Liver (tissue), 9 donors: ENCODE results near the gene DKC1. TPM values are rescaled to one million over a fixed set of nuclear protein-coding genes. Genes with fewer than 3 reads are reported as not detected.

ENCODE experiments used
- DNase-seq: peaks from one replicate; pipeline ENCODE4 v3.0.0-alpha.2; 2017; ENCODE audit warnings: low spot score
- H3K27ac ChIP-seq, 2 donors: one replicate each; pipeline ENCODE4 v1.7.0; 2013; ENCODE audit warnings: inconsistent platforms in 2 of 2, low read length in 2 of 2, control low read depth in 1 of 2, low read depth in 1 of 2, mild to moderate bottlenecking in 1 of 2
- H3K27me3 ChIP-seq, 4 donors: one replicate each; pipeline versions ENCODE4 v1.6.1 to v1.7.0; 2013; ENCODE audit warnings: low read length in 3 of 4, inconsistent platforms in 1 of 4, mild to moderate bottlenecking in 1 of 4, moderate library complexity in 1 of 4; ENCODE audit not compliant: control insufficient read depth in 4 of 4, insufficient read depth in 4 of 4
- H3K36me3 ChIP-seq, 4 donors: one replicate each; pipeline versions ENCODE4 v1.6.1 to v1.7.0; 2013; ENCODE audit warnings: low read length in 3 of 4, mild to moderate bottlenecking in 3 of 4, low read depth in 1 of 4, moderate library complexity in 1 of 4; ENCODE audit not compliant: control insufficient read depth in 4 of 4, insufficient read depth in 3 of 4
- H3K4me1 ChIP-seq, 4 donors: one replicate each; pipeline versions ENCODE4 v1.6.1 to v1.7.0; 2013; ENCODE audit warnings: low read length in 3 of 4, mild to moderate bottlenecking in 3 of 4, moderate library complexity in 1 of 4; ENCODE audit not compliant: control insufficient read depth in 4 of 4, insufficient read depth in 4 of 4
- H3K4me3 ChIP-seq, 3 donors: one replicate each; pipeline versions ENCODE4 v1.6.1 to v1.7.0; 2013; ENCODE audit warnings: low read length in 3 of 3, control low read depth in 1 of 3, low read depth in 1 of 3, mild to moderate bottlenecking in 1 of 3
- H3K9ac ChIP-seq, 2 donors: one replicate each; pipeline ENCODE4 v1.7.0; 2013; ENCODE audit warnings: low read length in 2 of 2, mild to moderate bottlenecking in 2 of 2, moderate library complexity in 2 of 2, control low read depth in 1 of 2, low read depth in 1 of 2
- H3K9me3 ChIP-seq, 4 donors: one replicate each; pipeline versions ENCODE4 v1.6.1 to v1.7.0; 2013; ENCODE audit warnings: low read length in 3 of 4; ENCODE audit not compliant: control insufficient read depth in 4 of 4
- CTCF ChIP-seq: fragments of 150-350 bp; IDR thresholded peaks from 2 replicates; pipeline ENCODE4 v1.5.1; 2017; ENCODE audit warnings: improper control_type of control experiment, low read depth, low read length; ENCODE audit not compliant: missing input control
- EGR1 ChIP-seq, 2 donors: IDR thresholded peaks; 2 replicates each; pipeline ENCODE4 v1.6.1; 2016 to 2018; ENCODE audit warnings: antibody characterized with exemption in 2 of 2, low read depth in 2 of 2
- FOXA2 ChIP-seq: IDR thresholded peaks from 2 replicates; pipeline ENCODE4 v1.6.1; 2016; ENCODE audit warnings: antibody characterized with exemption
- GABPA ChIP-seq, 2 donors: IDR thresholded peaks in 1 of 2; conservative IDR thresholded peaks in 1 of 2; 2 replicates each; pipeline ENCODE4 v1.6.1; 2016; ENCODE audit warnings: antibody characterized with exemption in 2 of 2, mild to moderate bottlenecking in 1 of 2, moderate library complexity in 1 of 2
- HNF4A ChIP-seq, 2 donors: conservative IDR thresholded peaks; 2 replicates each; pipeline ENCODE4 v1.6.1; 2016; ENCODE audit warnings: antibody characterized with exemption in 2 of 2, mild to moderate bottlenecking in 2 of 2
- HNF4G ChIP-seq: IDR thresholded peaks from 2 replicates; pipeline ENCODE4 v1.6.1; 2016; ENCODE audit warnings: antibody characterized with exemption
- JUND ChIP-seq, 2 donors: IDR thresholded peaks; 2 replicates each; pipeline ENCODE4 v1.6.1; 2016; ENCODE audit warnings: antibody characterized with exemption in 2 of 2
- NR2F2 ChIP-seq: IDR thresholded peaks from 2 replicates; pipeline ENCODE4 v1.6.1; 2016; ENCODE audit warnings: antibody characterized with exemption
- RAD21 ChIP-seq, 2 donors: IDR thresholded peaks; 2 replicates each; pipeline ENCODE4 v1.6.1; 2016; ENCODE audit warnings: antibody characterized with exemption in 2 of 2, mild to moderate bottlenecking in 2 of 2
- REST ChIP-seq: IDR thresholded peaks from 2 replicates; pipeline ENCODE4 v1.6.1; 2016; ENCODE audit warnings: antibody characterized with exemption, mild to moderate bottlenecking
- TAF1 ChIP-seq: conservative IDR thresholded peaks from 2 replicates; pipeline ENCODE4 v1.6.1; 2016; ENCODE audit warnings: antibody characterized with exemption, mild to moderate bottlenecking
- YY1 ChIP-seq: IDR thresholded peaks from 2 replicates; pipeline ENCODE4 v1.6.1; 2016; ENCODE audit warnings: antibody characterized with exemption, mild to moderate bottlenecking
- WGBS: extraction: QIAGEN DNeasy Blood & Tissue Kit; methylation state at CpG from one replicate; pipeline ENCODE4 v1.1.7; 2013; 5-methylcytosine and 5-hydroxymethylcytosine counted together
- polyA plus RNA-seq, 2 donors: library from polyadenylated mRNA; stranded (reverse) in 1 of 2; unstranded in 1 of 2; fragments of 200-250 nt in 1 of 2; fragments of >200 nt in 1 of 2; fragmentation: Nextera tagmentation in 1 of 2; extraction: Ambion mirVana in 1 of 2; gene quantifications; one replicate each; pipeline versions ENCODE4 v1.2.1 to v1.2.3, GENCODE V29; 2013 to 2015
- total RNA-seq, 2 donors: library from RNA; depleted of rRNA; stranded (reverse); fragments of >200 nt; gene quantifications; one replicate each; pipeline ENCODE4 v1.2.3, GENCODE V29; 2014
- TF ChIP-seq, protein P1 (sequence below): IDR thresholded peaks from 2 replicates; pipeline ENCODE4 v1.6.1; 2016; ENCODE audit warnings: antibody characterized with exemption
- TF ChIP-seq, protein P2 (sequence below): IDR thresholded peaks from 2 replicates; pipeline ENCODE4 v1.6.1; 2016; ENCODE audit warnings: antibody characterized with exemption
- TF ChIP-seq, protein P3 (sequence below): IDR thresholded peaks from 2 replicates; pipeline ENCODE4 v1.6.1; 2016; ENCODE audit warnings: antibody characterized with exemption
- donor health status: healthy.
- donor health status: healthy.
- donor health status: healthy.
- donor health status: healthy.
- donor health status: healthy.

The DKC1 gene
- total and polyA plus RNA-seq, 4 donors: 14.0 to 21.9 (median 16.5) TPM

DNA sequence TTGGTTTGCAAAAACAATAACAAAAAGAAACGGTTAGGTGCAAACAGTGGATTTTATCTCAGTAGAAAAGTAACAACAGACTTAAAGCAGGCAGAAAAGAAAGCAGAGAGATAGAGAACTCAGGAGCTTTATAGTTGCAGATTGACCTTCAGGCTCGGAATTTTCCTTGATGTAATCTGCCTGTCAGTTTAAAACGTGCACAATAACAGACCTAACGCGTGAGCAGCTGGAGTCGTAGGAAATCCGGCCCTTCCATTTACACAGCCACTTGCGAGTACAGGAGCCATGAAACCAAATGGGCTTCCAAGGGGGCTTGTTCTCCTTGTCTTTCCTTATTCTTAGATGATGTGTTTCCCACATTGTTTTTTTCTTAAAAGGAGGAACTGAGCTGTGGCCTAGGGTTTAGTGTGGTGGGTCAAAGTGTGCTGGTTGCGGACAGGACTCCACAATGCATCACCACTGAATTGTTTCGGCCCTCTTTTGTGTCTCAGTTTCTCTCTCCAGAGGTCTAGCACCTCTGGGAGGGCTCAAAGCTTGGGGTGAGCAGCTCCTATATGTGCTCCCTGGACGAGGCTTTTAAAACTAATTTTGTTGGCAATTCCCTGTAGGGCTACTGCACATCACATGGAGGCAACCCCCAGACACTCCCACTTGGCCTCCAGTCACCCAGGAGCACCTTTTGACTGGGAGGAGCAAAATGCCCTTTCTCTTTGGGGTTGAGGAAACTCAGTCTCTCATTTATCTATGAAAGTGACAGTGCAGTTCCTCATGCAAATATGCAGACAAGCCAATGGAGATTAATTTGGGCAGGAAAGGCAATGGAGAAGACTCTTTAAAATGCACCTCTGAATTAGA, 56.5 kb downstream of the DKC1 start (continued):
- TF ChIP-seq EGR1 (IDR thresholded peaks at IDR 0.05; ENCODE audit: low read depth in 2 of 2) (no peak), REST (no peak), FOXA2 (no peak)

DNA sequence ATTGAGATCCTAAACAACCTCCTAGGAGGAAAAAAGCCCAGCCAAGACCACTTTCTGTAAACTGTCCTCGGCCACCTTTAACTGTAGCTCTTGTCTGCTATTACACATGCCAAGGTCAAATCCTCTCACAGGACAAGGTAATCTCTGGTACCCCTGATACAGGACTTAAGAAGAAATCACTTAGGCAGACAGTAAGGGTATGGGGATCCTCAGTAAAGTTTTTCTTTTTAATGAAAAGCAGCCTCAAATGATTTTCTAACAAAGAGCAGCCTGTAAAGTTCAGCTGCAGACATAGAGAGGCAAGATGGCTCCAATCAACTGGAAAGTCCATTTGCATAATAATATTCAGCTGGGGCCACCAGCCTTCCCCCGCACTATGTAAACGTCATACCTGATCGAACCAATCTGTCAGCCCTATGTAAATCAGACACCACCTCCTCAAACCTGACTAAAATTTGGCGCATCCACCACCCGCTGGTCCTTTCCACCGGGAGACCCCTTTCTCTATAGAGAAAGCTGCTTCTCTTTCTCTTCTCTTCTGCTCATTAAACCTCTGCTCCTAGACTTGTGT, 57.2 kb downstream of the DKC1 start:
- no peaks in the 10 kb centered on the region for H3K36me3 ChIP-seq
- no peaks in the 10 kb centered on the region for H3K9me3 ChIP-seq
- 94% methylated on average over 7 of the region's 7 CpGs for WGBS
- H3K9ac ChIP-seq: no peak overlapping the region
- no peaks in the 10 kb centered on the region for H3K4me1 ChIP-seq
- H3K4me3 ChIP-seq: no peak overlapping the region
- no peaks in the 10 kb centered on the region for H3K27me3 ChIP-seq
- no peak for DNase-seq
- H3K27ac ChIP-seq: no peak overlapping the region
- no peak for TF ChIP-seq EGR1 (IDR thresholded peaks at IDR 0.05; ENCODE audit: low read depth in 2 of 2)
- TF ChIP-seq GABPA (IDR thresholded peaks at IDR 0.05 in 1 of 2, conservative IDR thresholded peaks at IDR 0.05 in 1 of 2): no peak
- TF ChIP-seq, protein P1, sequence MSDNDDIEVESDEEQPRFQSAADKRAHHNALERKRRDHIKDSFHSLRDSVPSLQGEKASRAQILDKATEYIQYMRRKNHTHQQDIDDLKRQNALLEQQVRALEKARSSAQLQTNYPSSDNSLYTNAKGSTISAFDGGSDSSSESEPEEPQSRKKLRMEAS: no peak
- no peak for TF ChIP-seq HNF4A (conservative IDR thresholded peaks at IDR 0.05)
- no peak for TF ChIP-seq HNF4G
- no peak for TF ChIP-seq REST
- TF ChIP-seq, protein P2, sequence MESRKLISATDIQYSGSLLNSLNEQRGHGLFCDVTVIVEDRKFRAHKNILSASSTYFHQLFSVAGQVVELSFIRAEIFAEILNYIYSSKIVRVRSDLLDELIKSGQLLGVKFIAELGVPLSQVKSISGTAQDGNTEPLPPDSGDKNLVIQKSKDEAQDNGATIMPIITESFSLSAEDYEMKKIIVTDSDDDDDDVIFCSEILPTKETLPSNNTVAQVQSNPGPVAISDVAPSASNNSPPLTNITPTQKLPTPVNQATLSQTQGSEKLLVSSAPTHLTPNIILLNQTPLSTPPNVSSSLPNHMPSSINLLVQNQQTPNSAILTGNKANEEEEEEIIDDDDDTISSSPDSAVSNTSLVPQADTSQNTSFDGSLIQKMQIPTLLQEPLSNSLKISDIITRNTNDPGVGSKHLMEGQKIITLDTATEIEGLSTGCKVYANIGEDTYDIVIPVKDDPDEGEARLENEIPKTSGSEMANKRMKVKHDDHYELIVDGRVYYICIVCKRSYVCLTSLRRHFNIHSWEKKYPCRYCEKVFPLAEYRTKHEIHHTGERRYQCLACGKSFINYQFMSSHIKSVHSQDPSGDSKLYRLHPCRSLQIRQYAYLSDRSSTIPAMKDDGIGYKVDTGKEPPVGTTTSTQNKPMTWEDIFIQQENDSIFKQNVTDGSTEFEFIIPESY: no peak
- no peak for TF ChIP-seq CTCF
- TF ChIP-seq RAD21 (IDR thresholded peaks at IDR 0.05): no peak
- TF ChIP-seq JUND (IDR thresholded peaks at IDR 0.05): no peak
- TF ChIP-seq, protein P3, sequence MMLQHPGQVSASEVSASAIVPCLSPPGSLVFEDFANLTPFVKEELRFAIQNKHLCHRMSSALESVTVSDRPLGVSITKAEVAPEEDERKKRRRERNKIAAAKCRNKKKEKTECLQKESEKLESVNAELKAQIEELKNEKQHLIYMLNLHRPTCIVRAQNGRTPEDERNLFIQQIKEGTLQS: no peak
- no peak for TF ChIP-seq NR2F2
- TF ChIP-seq TAF1: no peak
- TF ChIP-seq YY1: no peak
